ENCODE data around the gene SLC40A1.
A peak's percentile ranks its signal among the peaks of the same experiment; 100 is the strongest.
"Not testable (repeated sequence)": the region's sequence is repeated elsewhere in the genome, so short reads cannot be mapped to it uniquely, and the experiment has no call there.

The SLC40A1 gene

GRCh38 chr2:189580658-189581353, at the start of gene SLC40A1:
SLC40A1 (minus strand) TSS chr2:189580786; CDS start chr2:189580460, 326 bp downstream.
- DNase-seq = peak; percentile 72 to 73

GRCh38 chr2:189629531-189630453, 49.2 kb upstream of the SLC40A1 start:
- DNase-seq = no peak

- DNase-seq = no peak
Observed at GRCh38 chr2:189628817-189629530, 48.4 kb upstream of the SLC40A1 start.

GRCh38 chr2:189627789-189628188, 47.2 kb upstream of the SLC40A1 start:
- no peak for DNase-seq

- no peak for DNase-seq
Observed at GRCh38 chr2:189625636-189626035, 45.0 kb upstream of the SLC40A1 start.

- no peak for DNase-seq
Observed at GRCh38 chr2:189624648-189625355, 44.2 kb upstream of the SLC40A1 start.

GRCh38 chr2:189623049-189623448, 42.5 kb upstream of the SLC40A1 start:
- no peak for DNase-seq

GRCh38 chr2:189621781-189622180, 41.2 kb upstream of the SLC40A1 start:
- DNase-seq = no peak

- no peak for DNase-seq
Observed at GRCh38 chr2:189618197-189618596, 37.6 kb upstream of the SLC40A1 start.

- no peak for DNase-seq
Observed at GRCh38 chr2:189614585-189614984, 34.0 kb upstream of the SLC40A1 start.

- DNase-seq = no peak
Observed at GRCh38 chr2:189613650-189614420, 33.2 kb upstream of the SLC40A1 start.

GRCh38 chr2:189613077-189613636, 32.6 kb upstream of the SLC40A1 start:
- DNase-seq = no peak

- no peak for DNase-seq
Observed at GRCh38 chr2:189610700-189611099, 30.1 kb upstream of the SLC40A1 start.

- no peak for DNase-seq
Observed at GRCh38 chr2:189609853-189610252, 29.3 kb upstream of the SLC40A1 start.

GRCh38 chr2:189609423-189609816, 28.8 kb upstream of the SLC40A1 start:
- no peak for DNase-seq

- no peak for DNase-seq
Observed at GRCh38 chr2:189608795-189609422, 28.3 kb upstream of the SLC40A1 start.

- DNase-seq = no peak
Observed at GRCh38 chr2:189608170-189608569, 27.6 kb upstream of the SLC40A1 start.

GRCh38 chr2:189602233-189602632, 21.6 kb upstream of the SLC40A1 start:
- no peak for DNase-seq

GRCh38 chr2:189601652-189602051, 21.1 kb upstream of the SLC40A1 start:
- DNase-seq = not testable (repeated sequence)

- DNase-seq = no peak
Observed at GRCh38 chr2:189601043-189601442, 20.5 kb upstream of the SLC40A1 start.

- DNase-seq = no peak
Observed at GRCh38 chr2:189599245-189599644, 18.7 kb upstream of the SLC40A1 start.

Measured in stimulated activated CD4-positive, alpha-beta T cell treated with anti-CD3 and anti-CD28 coated beads, Interleukin-2, amount 100 ng/mL, for 24 hours (primary cell).